GM19463 (cell line): ENCODE measurements around the gene FGD4.
"Not testable (repeated sequence)": the region's sequence is repeated elsewhere in the genome, so short reads cannot be mapped to it uniquely, and the experiment has no call there.

ENCODE experiments used
- ATAC-seq: cut with Tn5 transposase; IDR thresholded peaks from one replicate; pipeline ENCODE4 v1.9.1; 2021; ENCODE audit warnings: mild to moderate bottlenecking, moderate library complexity; ENCODE audit not compliant: unreplicated experiment

The FGD4 gene

GRCh38 chr12:32548691-32549281 lies 149.4 kb downstream of the FGD4 start:
- no peak for ATAC-seq

DNA sequence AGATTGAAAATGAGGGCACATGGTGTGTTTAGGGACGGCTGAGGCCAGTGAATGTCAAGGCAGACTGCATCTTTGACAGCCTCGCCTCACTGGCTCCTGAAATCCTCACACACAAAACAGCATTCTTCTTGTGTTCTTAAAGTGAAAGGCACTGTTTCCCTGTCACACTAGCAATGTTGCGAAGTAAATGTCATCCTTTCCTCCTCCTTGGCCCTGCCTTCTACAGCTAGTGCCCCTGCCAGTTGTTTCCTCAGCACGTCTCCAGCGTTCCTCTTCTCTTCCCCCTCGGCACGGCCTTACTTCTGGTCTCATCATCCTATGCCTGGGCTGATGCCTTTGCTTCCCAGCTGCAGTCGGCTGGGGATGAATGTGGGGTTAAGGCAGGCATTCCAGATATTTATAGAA lies 150.3 kb downstream of the FGD4 start:
- ATAC-seq, result no peak

- ATAC-seq, result no peak
Measured at GRCh38 chr12:32551058-32551457, 151.7 kb downstream of the FGD4 start.

- peak; percentile 97 for ATAC-seq
Measured at GRCh38 chr12:32558903-32559302, 159.5 kb downstream of the FGD4 start.

GRCh38 chr12:32559434-32559833 lies 160.1 kb downstream of the FGD4 start:
- no peak for ATAC-seq

DNA sequence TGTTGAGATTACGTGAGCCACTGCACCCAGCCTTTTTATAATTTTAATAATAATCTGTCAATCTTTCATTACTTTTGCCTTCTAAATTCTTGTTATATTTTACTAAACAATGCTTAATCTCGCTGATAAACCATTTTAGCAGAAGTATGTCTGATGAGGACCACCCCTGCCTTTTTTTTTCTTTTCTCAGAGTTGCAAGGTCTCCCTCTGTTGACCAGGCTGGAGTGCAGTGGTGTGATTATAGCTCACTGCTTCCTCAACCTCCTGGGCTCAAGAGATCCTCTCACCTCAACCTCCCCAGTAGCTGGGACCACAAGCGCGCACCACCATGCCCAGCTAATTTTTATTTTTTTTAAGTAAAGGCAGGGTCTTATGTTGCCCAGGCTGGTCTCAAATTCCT lies 161.2 kb downstream of the FGD4 start:
- no peak for ATAC-seq

- no peak for ATAC-seq
Measured at GRCh38 chr12:32561931-32562341, 162.6 kb downstream of the FGD4 start.

DNA sequence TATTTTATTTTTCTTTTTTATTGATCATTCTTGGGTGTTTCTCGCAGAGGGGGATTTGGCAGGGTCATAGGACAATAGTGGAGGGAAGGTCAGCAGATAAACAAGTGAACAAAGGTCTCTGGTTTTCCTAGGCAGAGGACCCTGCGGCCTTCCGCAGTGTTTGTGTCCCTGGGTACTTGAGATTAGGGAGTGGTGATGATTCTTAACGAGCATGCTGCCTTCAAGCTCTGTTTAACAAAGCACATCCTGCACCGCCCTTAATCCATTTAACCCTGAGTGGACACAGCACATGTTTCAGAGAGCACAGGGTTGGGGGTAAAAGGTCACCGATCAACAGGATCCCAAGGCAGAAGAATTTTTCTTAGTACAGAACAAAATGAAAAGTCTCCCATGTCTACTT lies 163.1 kb downstream of the FGD4 start:
- not testable (repeated sequence) for ATAC-seq

- ATAC-seq, result no peak
Measured at GRCh38 chr12:32566663-32567295, 167.4 kb downstream of the FGD4 start.

DNA sequence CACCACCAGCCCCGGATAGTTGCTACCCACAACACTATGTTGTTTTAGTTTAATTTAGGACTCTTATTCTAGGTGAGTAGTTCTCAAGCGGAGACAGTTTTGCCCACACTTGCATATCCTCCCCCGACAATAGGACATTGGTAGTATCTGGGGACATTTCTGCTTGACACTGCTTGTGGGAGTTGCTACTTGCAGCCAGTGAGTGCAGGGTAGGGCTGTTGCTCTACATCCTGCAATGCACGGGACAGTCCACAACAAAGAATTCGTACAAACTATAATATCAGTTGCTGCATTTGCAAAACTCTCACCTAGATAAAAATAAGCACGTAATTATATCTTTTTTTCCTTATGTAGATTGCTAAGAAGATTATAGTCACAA lies 167.9 kb downstream of the FGD4 start:
- no peak for ATAC-seq

DNA sequence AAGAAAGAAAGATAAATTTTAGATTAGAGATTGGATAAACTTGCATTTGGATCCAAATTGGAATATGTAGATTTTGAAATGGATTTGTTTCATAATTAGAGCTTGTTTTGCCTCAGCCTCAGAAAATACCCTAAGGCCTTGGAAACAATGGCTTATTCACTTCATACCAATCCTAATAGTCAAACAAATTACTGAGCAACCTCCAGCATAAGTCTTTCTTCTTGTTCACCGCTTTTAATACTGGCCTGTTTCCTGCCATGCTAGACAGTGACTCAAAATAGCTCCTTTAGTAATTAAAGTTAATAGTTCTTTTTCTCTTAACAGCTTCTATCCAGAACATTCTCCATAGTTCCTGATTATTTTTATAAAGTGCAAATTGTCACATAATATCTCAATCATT lies 168.9 kb downstream of the FGD4 start:
- ATAC-seq, result no peak

- no peak for ATAC-seq
Measured at GRCh38 chr12:32569259-32569658, 169.9 kb downstream of the FGD4 start.

- no peak for ATAC-seq
Measured at GRCh38 chr12:32574585-32574984, 175.2 kb downstream of the FGD4 start.

- no peak for ATAC-seq
Measured at GRCh38 chr12:32577328-32577727, 178.0 kb downstream of the FGD4 start.

GRCh38 chr12:32583534-32583933 lies 184.2 kb downstream of the FGD4 start:
- ATAC-seq, result no peak

DNA sequence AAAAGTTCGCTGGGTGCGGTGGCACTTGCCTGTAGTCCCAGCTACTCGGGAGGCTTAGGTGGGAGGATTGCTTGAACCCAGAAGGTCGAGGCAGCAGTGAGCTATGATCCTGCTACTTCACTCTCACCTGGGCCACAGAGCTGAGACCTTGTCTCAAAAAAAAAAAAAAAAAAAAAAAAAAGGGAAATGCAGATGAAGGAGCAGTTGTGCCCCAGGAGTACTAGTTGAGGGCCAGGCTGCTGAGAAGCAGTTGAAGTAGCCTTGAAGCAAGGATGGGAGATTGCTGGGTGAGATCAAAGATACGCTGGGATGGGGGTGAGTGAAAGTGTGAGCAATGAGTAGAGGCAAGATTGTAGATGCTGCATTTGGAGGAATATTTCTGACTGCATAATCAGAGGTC lies 186.3 kb downstream of the FGD4 start:
- no peak for ATAC-seq

GRCh38 chr12:32586390-32586789 lies 187.0 kb downstream of the FGD4 start:
- no peak for ATAC-seq

DNA sequence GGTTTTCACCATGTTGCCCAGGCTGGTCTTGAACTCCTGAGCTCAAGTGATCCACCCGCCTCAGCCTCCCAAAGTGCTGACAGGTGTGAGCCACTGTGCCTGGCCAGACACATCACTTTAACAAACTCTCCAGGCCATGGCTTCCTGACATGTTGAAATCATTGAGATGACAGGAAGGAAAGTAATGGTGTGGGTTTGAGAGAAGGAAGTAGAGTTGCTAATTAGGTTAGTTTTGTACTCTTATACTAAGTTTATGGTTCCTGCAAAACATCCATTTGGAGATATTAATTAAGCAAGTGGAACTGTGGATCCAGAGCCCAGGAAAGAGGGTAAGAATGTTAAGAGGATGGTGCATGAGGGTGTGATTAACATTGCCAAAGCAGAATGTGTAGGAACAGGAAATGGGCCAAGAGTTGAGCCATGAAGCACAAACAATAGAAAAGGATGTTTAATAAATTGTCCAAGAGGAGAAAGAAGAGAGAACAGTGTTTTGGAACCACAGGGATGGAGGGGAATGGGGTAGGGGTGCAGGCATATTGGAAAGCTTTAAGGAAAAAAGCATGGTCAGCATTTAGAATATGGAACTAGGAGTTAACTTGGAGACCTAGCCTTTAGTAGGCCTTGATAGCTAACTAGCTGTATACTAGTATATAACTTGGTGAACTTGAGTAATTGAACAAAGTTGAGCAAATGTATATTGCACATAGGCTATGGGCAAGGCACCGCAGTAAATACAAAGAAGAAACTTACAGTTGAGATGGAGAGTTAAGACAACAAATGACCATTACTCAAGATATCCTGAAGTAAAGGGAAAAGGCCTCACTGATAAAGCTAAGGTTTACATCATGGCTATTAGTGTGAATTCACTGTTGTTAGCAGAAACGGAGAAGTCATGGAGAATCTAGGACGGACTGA lies 188.5 kb downstream of the FGD4 start:
- no peak for ATAC-seq

DNA sequence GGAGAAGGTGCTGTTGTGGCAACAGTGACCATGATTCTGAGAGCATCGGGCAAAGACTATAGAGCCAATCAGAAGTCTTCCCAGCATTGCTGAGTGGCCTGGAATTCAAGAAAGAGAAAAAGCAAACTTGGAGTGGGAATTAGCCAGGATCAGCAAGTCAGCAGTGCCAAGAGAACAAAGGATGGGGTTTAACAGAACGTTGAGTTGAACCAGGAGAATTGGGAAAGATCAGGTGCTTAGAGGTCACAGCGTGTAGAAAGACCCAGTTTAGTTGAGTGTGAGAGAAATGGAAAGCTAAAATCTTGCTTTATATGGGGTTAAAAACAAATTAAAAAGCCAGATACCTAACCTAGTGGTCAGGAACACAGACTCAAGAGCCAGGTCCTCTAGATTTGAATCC lies 189.2 kb downstream of the FGD4 start:
- no peak for ATAC-seq

DNA sequence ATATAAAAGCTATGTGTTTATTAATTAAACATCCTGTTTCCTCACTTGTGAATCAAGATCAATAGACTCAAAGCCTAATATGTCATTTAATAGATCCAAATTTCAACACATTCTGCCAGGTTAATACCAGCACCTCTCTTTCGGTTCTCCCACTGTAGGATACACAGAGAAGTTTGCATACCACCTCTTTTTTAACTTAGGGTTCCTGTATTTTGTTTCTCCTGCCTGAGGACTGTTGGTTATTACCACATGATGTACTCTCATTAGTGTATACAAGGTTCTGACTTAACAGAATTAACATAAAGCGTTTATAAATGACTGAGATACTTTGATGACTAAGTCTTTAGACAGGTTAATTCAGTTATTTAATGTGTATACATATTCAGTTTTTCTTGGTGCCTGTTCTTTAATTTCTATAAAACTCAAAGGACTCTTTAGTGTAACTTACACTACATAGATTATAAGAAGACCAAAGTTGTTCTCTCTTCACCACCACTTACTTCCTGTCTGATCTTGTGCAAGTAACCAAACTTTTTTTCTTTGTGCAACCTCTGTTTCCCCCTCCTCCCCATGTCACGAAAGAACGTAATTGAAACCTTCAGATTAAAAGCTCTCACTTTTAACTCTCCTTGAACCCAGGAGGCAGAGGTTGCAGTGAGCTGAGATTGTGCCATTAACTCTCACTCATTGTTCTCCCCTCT lies 190.0 kb downstream of the FGD4 start:
- no peak for ATAC-seq

DNA sequence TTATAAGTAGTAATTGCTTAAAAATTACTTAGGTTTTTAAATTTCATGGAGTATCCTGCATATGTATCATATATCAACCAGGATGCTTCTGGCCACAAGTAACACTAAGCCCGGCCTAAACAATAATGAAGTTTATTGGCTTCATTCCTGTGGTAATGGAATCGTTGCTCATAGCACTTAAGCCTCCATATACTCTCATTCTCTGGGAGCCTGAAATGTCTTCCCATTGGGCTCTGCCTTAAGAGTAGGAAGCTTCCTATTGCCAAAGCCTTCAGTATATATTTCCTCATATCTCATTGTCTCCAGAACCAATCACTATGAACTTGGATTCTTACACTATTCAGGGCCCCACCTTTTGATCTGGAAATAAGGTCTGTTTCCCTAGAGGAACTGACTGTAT lies 195.9 kb downstream of the FGD4 start:
- ATAC-seq, result no peak
